Lower leg skin (tissue), 4 donors: ENCODE results near the gene F11. TPM values are rescaled to one million over a fixed set of nuclear protein-coding genes. Genes with fewer than 3 reads are reported as not detected.
"Not testable (repeated sequence)": the region's sequence is repeated elsewhere in the genome, so short reads cannot be mapped to it uniquely, and the experiment has no call there.

ENCODE experiments used
- DNase-seq, 2 donors: peaks; one replicate each; pipeline ENCODE4 v3.0.0-alpha.2; 2019; ENCODE audit warnings: low spot score in 2 of 2
- H3K4me3 ChIP-seq: fragments of 200-600 bp; sonication (generic); 2 replicates; pipeline ENCODE4 v1.5.1; 2017; ENCODE audit warnings: mild to moderate bottlenecking, low read depth; ENCODE audit not compliant: poor library complexity, severe bottlenecking
- POLR2A ChIP-seq, 2 donors: fragments of 450-650 bp; IDR thresholded peaks; one replicate each; pipeline ENCODE4 v1.6.1; 2016 to 2017; ENCODE audit warnings: antibody characterized with exemption in 2 of 2, mild to moderate bottlenecking in 1 of 2, moderate library complexity in 1 of 2
- WGBS, 2 donors: methylation state at CpG; one replicate each; pipeline ENCODE4 v1.1.5; 2018; 5-methylcytosine and 5-hydroxymethylcytosine counted together
- intact Hi-C: fragments of 100-400 bp; cut with DNase I; formaldehyde crosslinking; loops from one replicate; pipeline ENCODE4 v1.15.0; 2023; ENCODE audit warnings: low total_unique reads
- total RNA-seq, 4 donors: library from RNA; depleted of rRNA; stranded (reverse); fragments of >200 nt; gene quantifications; one replicate each; pipeline ENCODE4 v1.1.0, GENCODE V29; 2016
- TF ChIP-seq, protein P1 (sequence below), 3 donors: fragments of 450-650 bp; IDR thresholded peaks; one replicate each; pipeline ENCODE4 v1.5.1; 2016; ENCODE audit warnings: antibody characterized with exemption in 3 of 3, mild to moderate bottlenecking in 3 of 3, moderate library complexity in 2 of 3

The F11 gene
- total RNA-seq, 4 donors from 2014 or later, result not detected

DNA sequence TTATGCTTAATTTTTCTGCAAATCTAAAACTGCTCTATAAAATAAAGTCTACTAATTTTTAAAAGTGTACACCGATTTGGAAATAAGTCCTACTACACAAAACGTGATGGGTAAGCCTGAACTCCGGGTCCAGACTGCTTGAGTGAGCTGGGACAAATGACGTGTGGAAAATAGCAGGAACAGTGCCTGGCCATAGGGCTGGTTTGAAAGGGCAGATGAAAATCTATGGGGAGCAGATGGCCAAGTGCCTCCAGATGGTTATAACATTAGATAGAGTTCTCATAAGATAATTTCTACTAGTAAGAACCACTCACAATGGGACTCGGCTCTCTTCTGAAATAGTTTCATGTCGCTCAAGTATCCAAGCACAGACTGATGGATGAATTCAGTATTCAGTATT, 52.5 kb downstream of the F11 start:
- intact Hi-C loops, result no loop called here
- WGBS, 2 donors, result 61 to 64% methylated on average over 6 of the region's 6 CpGs
- no peak for TF ChIP-seq POLR2A (IDR thresholded peaks at IDR 0.05)
- TF ChIP-seq, protein P1, sequence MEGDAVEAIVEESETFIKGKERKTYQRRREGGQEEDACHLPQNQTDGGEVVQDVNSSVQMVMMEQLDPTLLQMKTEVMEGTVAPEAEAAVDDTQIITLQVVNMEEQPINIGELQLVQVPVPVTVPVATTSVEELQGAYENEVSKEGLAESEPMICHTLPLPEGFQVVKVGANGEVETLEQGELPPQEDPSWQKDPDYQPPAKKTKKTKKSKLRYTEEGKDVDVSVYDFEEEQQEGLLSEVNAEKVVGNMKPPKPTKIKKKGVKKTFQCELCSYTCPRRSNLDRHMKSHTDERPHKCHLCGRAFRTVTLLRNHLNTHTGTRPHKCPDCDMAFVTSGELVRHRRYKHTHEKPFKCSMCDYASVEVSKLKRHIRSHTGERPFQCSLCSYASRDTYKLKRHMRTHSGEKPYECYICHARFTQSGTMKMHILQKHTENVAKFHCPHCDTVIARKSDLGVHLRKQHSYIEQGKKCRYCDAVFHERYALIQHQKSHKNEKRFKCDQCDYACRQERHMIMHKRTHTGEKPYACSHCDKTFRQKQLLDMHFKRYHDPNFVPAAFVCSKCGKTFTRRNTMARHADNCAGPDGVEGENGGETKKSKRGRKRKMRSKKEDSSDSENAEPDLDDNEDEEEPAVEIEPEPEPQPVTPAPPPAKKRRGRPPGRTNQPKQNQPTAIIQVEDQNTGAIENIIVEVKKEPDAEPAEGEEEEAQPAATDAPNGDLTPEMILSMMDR (IDR thresholded peaks at IDR 0.05), result no peak
- DNase-seq, result no peak
- H3K4me3 ChIP-seq, result no peak overlapping the region

DNA sequence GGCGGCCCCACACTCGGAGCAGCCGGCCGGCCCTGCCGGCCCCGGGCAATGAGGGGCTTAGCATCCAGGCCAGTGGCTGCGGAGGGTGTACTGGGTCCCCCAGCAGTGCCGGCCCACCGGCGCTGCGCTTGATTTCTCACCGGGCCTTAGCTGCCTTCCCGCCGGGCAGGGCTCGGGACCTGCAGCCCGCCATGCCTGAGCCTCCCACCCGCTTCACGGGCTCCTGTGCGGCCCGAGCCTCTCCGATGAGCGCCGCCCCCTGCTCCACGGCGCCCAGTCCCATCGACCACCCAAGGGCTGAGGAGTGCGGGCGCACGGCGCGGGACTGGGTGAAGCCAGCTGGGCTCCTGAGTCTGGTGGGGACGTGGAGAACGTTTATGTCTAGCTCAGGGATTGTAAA, 58.7 kb downstream of the F11 start:
- WGBS, 2 donors, result 83 to 93% methylated on average over 9 to 21 of the region's 33 CpGs
- H3K4me3 ChIP-seq, DNase-seq, intact Hi-C loops: not testable (repeated sequence)

- 61 to 72% methylated on average over 3 of the region's 3 CpGs for WGBS, 2 donors
- DNase-seq, result no peak
- H3K4me3 ChIP-seq, result no peak overlapping the region
- TF ChIP-seq, protein P1 (IDR thresholded peaks at IDR 0.05), result no peak
- no peak for TF ChIP-seq POLR2A (IDR thresholded peaks at IDR 0.05)
- intact Hi-C loops, result no loop called here
Measured at GRCh38 chr4:186326391-186326790, 60.4 kb downstream of the F11 start.

- 94 to 95% methylated on average over 15 of the region's 15 CpGs for WGBS, 2 donors
- intact Hi-C loops, result no loop called here
- no peak for DNase-seq
- no peak overlapping the region for H3K4me3 ChIP-seq
- TF ChIP-seq POLR2A (IDR thresholded peaks at IDR 0.05), result no peak
- TF ChIP-seq, protein P1 (IDR thresholded peaks at IDR 0.05), result no peak
Measured at GRCh38 chr4:186329372-186329771, 63.4 kb downstream of the F11 start.

GRCh38 chr4:186330368-186330767, 64.4 kb downstream of the F11 start:
- WGBS, 2 donors, result 92 to 94% methylated on average over 3 of the region's 3 CpGs
- intact Hi-C loops, result no loop called here
- H3K4me3 ChIP-seq, result no peak overlapping the region
- TF ChIP-seq POLR2A (IDR thresholded peaks at IDR 0.05), result no peak
- TF ChIP-seq, protein P1 (IDR thresholded peaks at IDR 0.05), result no peak
- DNase-seq, result no peak

DNA sequence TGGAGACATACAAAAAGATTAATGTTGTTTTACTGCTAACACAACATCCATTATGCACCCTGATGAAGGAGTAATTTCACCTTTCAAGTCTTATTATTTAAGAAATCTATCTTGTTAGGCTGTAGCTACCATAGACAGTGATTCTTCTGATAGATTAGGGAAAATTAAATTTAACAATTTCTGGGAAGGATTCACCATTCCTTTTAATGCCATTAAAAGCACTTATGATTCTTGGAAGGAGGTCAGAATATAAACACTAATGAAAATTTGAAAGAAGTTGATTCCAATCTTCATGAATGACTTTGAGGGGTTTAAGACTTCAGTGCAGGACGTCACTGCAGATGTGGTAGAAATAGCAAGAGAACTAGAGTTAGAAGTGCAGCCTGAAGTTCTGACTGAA, 69.8 kb downstream of the F11 start:
- DNase-seq, result no peak
- 41 to 50% methylated on average over 1 of the region's 1 CpG for WGBS, 2 donors
- H3K4me3 ChIP-seq, result no peak overlapping the region
- no peak for TF ChIP-seq POLR2A (IDR thresholded peaks at IDR 0.05)
- TF ChIP-seq, protein P1 (IDR thresholded peaks at IDR 0.05), result no peak
- intact Hi-C loops, result no loop called here

Other genes with a start within 250 kb of the F11 start
- gene TLR3, start 197.0 kb upstream of the F11 start, total RNA-seq, result 1 to 10 TPM; 3.8 to 6.4 (median 5.2) TPM
- 1 to 10 TPM in 3 of 4 donors, under 1 TPM in 1; 0.59 to 4.7 (median 2.7) TPM for gene FAM149A, start 161.5 kb upstream of the F11 start, total RNA-seq
- gene CYP4V2, start 74.6 kb upstream of the F11 start, total RNA-seq, result 10 to 100 TPM in 1 of 4 donors, 1 to 10 TPM in 3; 4.3 to 14.7 (median 4.8) TPM
- gene KLKB1, start 38.7 kb upstream of the F11 start, total RNA-seq, result under 1 TPM in 1 of 4 donors, not detected in 3; 0.26 TPM